SK-N-SH (cell line): ENCODE results near the gene NOD2. TPM values are rescaled to one million over a fixed set of nuclear protein-coding genes. Genes with fewer than 3 reads are reported as not detected.

Source experiments
- CTCF ChIP-seq: fragments of 200-600 bp; sonication (generic); IDR thresholded peaks from 2 replicates; pipeline ENCODE4 v1.6.1; 2017; ENCODE audit warnings: antibody characterized with exemption, mild to moderate bottlenecking, moderate library complexity
- EP300 ChIP-seq, 2 experiments: IDR thresholded peaks; 2 replicates each; pipeline versions ENCODE4 v1.4.0 to v1.6.1; 2012; ENCODE audit warnings: borderline replicate concordance in 1 of 2, low read depth in 1 of 2, low read length in 1 of 2
- EZH2phosphoT487 ChIP-seq: fragments of 200-600 bp; sonication (generic); IDR thresholded peaks from 2 replicates; pipeline ENCODE4 v1.6.1; 2017; ENCODE audit warnings: low read depth, mixed run types, mild to moderate bottlenecking, antibody characterized with exemption, moderate library complexity, borderline replicate concordance
- FOSL2 ChIP-seq: IDR thresholded peaks from 2 replicates; pipeline ENCODE4 v1.4.0; 2012; ENCODE audit warnings: low read depth, mild to moderate bottlenecking, moderate library complexity, borderline replicate concordance
- FOXJ3 ChIP-seq: sonication (generic); formaldehyde crosslinking; IDR thresholded peaks from 2 replicates; pipeline ENCODE4 v1.5.1; 2020; ENCODE audit warnings: mild to moderate bottlenecking, missing genetic modification reagents
- FOXM1 ChIP-seq: IDR thresholded peaks from 2 replicates; pipeline ENCODE4 v1.4.0; 2012; ENCODE audit warnings: low read depth, mild to moderate bottlenecking
- GATA2 ChIP-seq: sonication (generic); formaldehyde crosslinking; IDR thresholded peaks from 2 replicates; pipeline ENCODE4 v1.5.0; 2020; ENCODE audit warnings: mild to moderate bottlenecking, missing genetic modification reagents
- MEF2A ChIP-seq: IDR thresholded peaks from 2 replicates; pipeline ENCODE4 v1.4.0; 2012; ENCODE audit warnings: low read depth, borderline replicate concordance
- POLR2AphosphoS5 ChIP-seq: IDR thresholded peaks from 2 replicates; pipeline ENCODE4 v1.6.1; 2012; ENCODE audit warnings: low read depth, low read length
- RCOR1 ChIP-seq: fragments of 150-350 bp; IDR thresholded peaks from 2 replicates; pipeline ENCODE4 v1.6.1; 2017; ENCODE audit warnings: antibody characterized with exemption, low read length
- RXRA ChIP-seq: IDR thresholded peaks from 2 replicates; pipeline ENCODE4 v1.4.0; 2012; ENCODE audit warnings: low read depth, mild to moderate bottlenecking, borderline replicate concordance
- SIN3A ChIP-seq: IDR thresholded peaks from 2 replicates; pipeline ENCODE4 v1.6.1; 2012; ENCODE audit warnings: low read depth, mild to moderate bottlenecking, low read length, moderate library complexity, borderline replicate concordance
- SMC3 ChIP-seq: IDR thresholded peaks from 2 replicates; pipeline ENCODE4 v1.6.1; 2012; ENCODE audit warnings: low read depth, low read length, improper control_type of control experiment
- TEAD4 ChIP-seq: IDR thresholded peaks from 2 replicates; pipeline ENCODE4 v1.4.0; 2012; ENCODE audit warnings: mild to moderate bottlenecking, borderline replicate concordance; ENCODE audit not compliant: insufficient read depth
- USF1 ChIP-seq: IDR thresholded peaks from 2 replicates; pipeline ENCODE4 v1.4.0; 2012; ENCODE audit warnings: low read depth, borderline replicate concordance
- YY1 ChIP-seq: IDR thresholded peaks from 2 replicates; pipeline ENCODE4 v1.4.0; 2012; ENCODE audit warnings: low read depth, mild to moderate bottlenecking
- polyA plus RNA-seq, 3 experiments: library from polyadenylated mRNA; depleted of rRNA; stranded (reverse); fragments of >200 nt; gene quantifications; 2 replicates each; pipeline ENCODE4 v1.2.3, GENCODE V29; 2012
- TF ChIP-seq, protein P1 (sequence below): fragments of 150-350 bp; IDR thresholded peaks from 2 replicates; pipeline ENCODE4 v1.6.1; 2017; ENCODE audit warnings: antibody characterized with exemption, low read length, low read depth, borderline replicate concordance

NOD2 gene
- polyA plus RNA-seq, 1 of the 3 experiments (the other 2 are of a cell fraction), result not detected

- TF ChIP-seq TEAD4 (no peak), CTCF (no peak), GATA2 (CRISPR knock-in tag) (no peak), POLR2AphosphoS5 (no peak), USF1 (no peak), EP300 (IDR thresholded peaks at IDR 0.05; ENCODE audit: borderline replicate concordance in 1 of 2, low read depth in 1 of 2, low read length in 1 of 2) (no peak), MEF2A (no peak), FOXJ3 (CRISPR knock-in tag) (no peak), RXRA (no peak), FOXM1 (no peak), FOSL2 (no peak), RCOR1 (no peak), YY1 (peak; percentile 96), SMC3 (no peak), EZH2phosphoT487 (no peak), SIN3A (0 out of 2 replicates have a peak, but pooled peaks have one; percentile 27)
- TF ChIP-seq, protein P1, sequence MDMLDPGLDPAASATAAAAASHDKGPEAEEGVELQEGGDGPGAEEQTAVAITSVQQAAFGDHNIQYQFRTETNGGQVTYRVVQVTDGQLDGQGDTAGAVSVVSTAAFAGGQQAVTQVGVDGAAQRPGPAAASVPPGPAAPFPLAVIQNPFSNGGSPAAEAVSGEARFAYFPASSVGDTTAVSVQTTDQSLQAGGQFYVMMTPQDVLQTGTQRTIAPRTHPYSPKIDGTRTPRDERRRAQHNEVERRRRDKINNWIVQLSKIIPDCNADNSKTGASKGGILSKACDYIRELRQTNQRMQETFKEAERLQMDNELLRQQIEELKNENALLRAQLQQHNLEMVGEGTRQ, result no peak
- TF ChIP-seq, all 33 proteins: peak for 9
These were observed 48.6 kb downstream of the NOD2 start, which contains the start of gene CYLD (continued) for GRCh38 chr16:50741781-50742575.
